ENCODE measurements around the gene TBL1X. TPM values are rescaled to one million over a fixed set of nuclear protein-coding genes. Genes with fewer than 3 reads are reported as not detected.
"Not testable (repeated sequence)": the region's sequence is repeated elsewhere in the genome, so short reads cannot be mapped to it uniquely, and the experiment has no call there.

Gene TBL1X
- total and polyA plus RNA-seq, 2 donors (not counting 1 experiment from before 2014, with no cell fraction given) = 8.8 to 65.1 TPM

GRCh38 chrX:9456250-9457074 is 8.4 kb upstream of the TBL1X start:
- Mint-ChIP-seq H3K27ac (peak overlapping the region; percentile 13), H3K27me3 (no peaks in the 10 kb centered on the region), H3K9me3 (ENCODE audit: insufficient read depth) (no peaks in the 10 kb centered on the region), H3K4me3 (no peak overlapping the region), H3K4me1 (peaks cover 23% of the 10 kb centered on the region)
- POLR2A ChIA-PET = interaction anchor here (0.7 kb wide), 1 partner anchor 327 kb away, joined by 3 read pairs; no protein-coding TSS in a partner anchor
- H3K4me2 ChIP-seq (replicated peaks; ENCODE audit: low read depth, low read length, poor library complexity, severe bottlenecking) = no peak overlapping the region
- no peak overlapping the region for H2AFZ ChIP-seq (ENCODE audit: insufficient read depth, low read depth, low read length, poor library complexity, severe bottlenecking)
- no peak overlapping the region for H3K27ac ChIP-seq (ENCODE audit: low read length in 2 of 2)
- intact Hi-C loops (cut with micrococcal nuclease) = no loop called here
- no peak for ATAC-seq (ENCODE audit: low read depth)
- no peaks in the 10 kb centered on the region for H3K27me3 ChIP-seq (replicated peaks in 1 of 4; ENCODE audit: control extremely low read depth in 1 of 4, control insufficient read depth in 3 of 4, insufficient read depth in 4 of 4, low read length in 3 of 4)
- no peaks in the 10 kb centered on the region for H3K9me3 ChIP-seq (ENCODE audit: control extremely low read depth in 1 of 3, control insufficient read depth in 2 of 3, insufficient read depth in 1 of 3, low read length in 2 of 3)
- CTCF ChIA-PET = no interaction called here
- H4K20me1 ChIP-seq (ENCODE audit: control insufficient read depth, insufficient read depth, low read length, poor library complexity, severe bottlenecking) = no peaks in the 10 kb centered on the region
- no peaks in the 10 kb centered on the region for H3K36me3 ChIP-seq (replicated peaks in 1 of 2; ENCODE audit: control extremely low read depth in 1 of 2, control insufficient read depth in 1 of 2, extremely low read depth in 1 of 2, insufficient read depth in 2 of 2, low read length in 1 of 2)
- H3K9ac ChIP-seq (ENCODE audit: low read length) = no peak overlapping the region
- no peak for DNase-seq
- H3K79me2 ChIP-seq (ENCODE audit: control insufficient read depth, insufficient read depth, low read length) = no peaks in the 10 kb centered on the region
- H3K4me1 ChIP-seq (ENCODE audit: control insufficient read depth in 2 of 2, insufficient read depth in 2 of 2, low read length in 2 of 2) = peaks cover 16 to 17% of the 10 kb centered on the region in 2 donors
- TF ChIP-seq CTCF (IDR thresholded peaks at IDR 0.05) = no peak
- no peak overlapping the region for H3K4me3 ChIP-seq (ENCODE audit: control extremely low read depth in 1 of 5, extremely low read depth in 1 of 5, insufficient read depth in 1 of 5, low read depth in 2 of 5, low read length in 4 of 5)
- WGBS (ENCODE audit: insufficient coverage) = 100% methylated on average over 2 of the region's 8 CpGs

GRCh38 chrX:9458034-9458433 is 6.8 kb upstream of the TBL1X start:
- H3K4me3 Mint-ChIP-seq; H3K27me3 Mint-ChIP-seq; H3K9me3 Mint-ChIP-seq (ENCODE audit: insufficient read depth); H3K79me2 ChIP-seq (ENCODE audit: control insufficient read depth, insufficient read depth, low read length); DNase-seq; ATAC-seq (ENCODE audit: low read depth); H3K4me3 ChIP-seq (ENCODE audit: control extremely low read depth in 1 of 5, extremely low read depth in 1 of 5, insufficient read depth in 1 of 5, low read depth in 2 of 5, low read length in 4 of 5); H3K27ac ChIP-seq (ENCODE audit: low read length in 2 of 2); H4K20me1 ChIP-seq (ENCODE audit: control insufficient read depth, insufficient read depth, low read length, poor library complexity, severe bottlenecking); intact Hi-C loops (cut with micrococcal nuclease); H2AFZ ChIP-seq (ENCODE audit: insufficient read depth, low read depth, low read length, poor library complexity, severe bottlenecking); H3K9me3 ChIP-seq (ENCODE audit: control extremely low read depth in 1 of 3, control insufficient read depth in 2 of 3, insufficient read depth in 1 of 3, low read length in 2 of 3); POLR2A ChIA-PET; H3K4me2 ChIP-seq (replicated peaks; ENCODE audit: low read depth, low read length, poor library complexity, severe bottlenecking); H3K9ac ChIP-seq (ENCODE audit: low read length); H3K36me3 ChIP-seq (replicated peaks in 1 of 2; ENCODE audit: control extremely low read depth in 1 of 2, control insufficient read depth in 1 of 2, extremely low read depth in 1 of 2, insufficient read depth in 2 of 2, low read length in 1 of 2); H3K27ac Mint-ChIP-seq; CTCF ChIA-PET; H3K27me3 ChIP-seq (replicated peaks in 1 of 4; ENCODE audit: control extremely low read depth in 1 of 4, control insufficient read depth in 3 of 4, insufficient read depth in 4 of 4, low read length in 3 of 4): not testable (repeated sequence)
- H3K4me1 ChIP-seq (ENCODE audit: control insufficient read depth in 2 of 2, insufficient read depth in 2 of 2, low read length in 2 of 2) = peaks cover 25 to 27% of the 10 kb centered on the region in 2 donors
- H3K4me1 Mint-ChIP-seq = peaks cover 32% of the 10 kb centered on the region
- WGBS (ENCODE audit: insufficient coverage) = 90% methylated on average over 2 of the region's 12 CpGs

All from B cell (primary cell).